CD4-positive, alpha-beta T cell treated with Interleukin-17A for 4 hours (primary cell): ENCODE data around the gene TXNRD1.
"Not testable (repeated sequence)": the region's sequence is repeated elsewhere in the genome, so short reads cannot be mapped to it uniquely, and the experiment has no call there.

ENCODE experiments used
- DNase-seq: peaks from one replicate; pipeline ENCODE4 v3.0.0-alpha.2; 2020; ENCODE audit warnings: mixed read lengths

TXNRD1 gene

DNA sequence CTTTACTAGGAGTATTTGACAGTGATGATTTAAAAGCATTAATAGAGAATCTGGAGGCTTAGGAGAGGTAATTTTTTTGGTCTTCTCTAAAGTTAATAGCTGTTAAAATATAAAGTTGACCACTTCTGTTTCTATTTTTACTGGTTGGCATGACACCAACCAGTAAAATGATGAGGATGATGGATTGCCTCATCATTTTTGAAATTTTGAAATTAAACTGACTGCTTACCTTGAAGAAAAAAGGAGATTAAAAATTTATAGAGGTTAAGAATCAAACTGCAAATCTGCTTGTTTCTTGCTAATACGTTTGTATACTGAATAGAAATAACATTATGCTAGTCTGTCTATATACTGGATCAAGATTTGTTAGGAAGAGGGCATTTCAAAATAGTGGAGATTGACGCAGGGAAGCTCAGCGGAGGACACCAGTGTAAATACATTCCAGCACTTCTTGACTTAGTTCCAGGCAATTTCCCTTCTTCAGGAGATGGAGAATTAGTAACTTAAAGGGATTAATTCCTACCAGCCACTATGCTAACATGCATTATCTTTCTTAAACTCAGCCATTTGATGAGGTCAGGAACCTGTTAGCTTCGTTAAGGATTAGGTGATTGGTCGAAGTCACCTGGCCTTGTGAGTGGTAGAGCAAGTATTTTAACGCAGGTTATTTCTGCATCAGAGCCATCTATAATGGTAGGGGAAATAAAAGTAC is 91.5 kb downstream of the TXNRD1 start:
- DNase-seq = no peak

- no peak for DNase-seq
These were observed 92.0 kb downstream of the TXNRD1 start for GRCh38 chr12:104307655-104308000.

- DNase-seq = no peak
These were observed 93.9 kb downstream of the TXNRD1 start for GRCh38 chr12:104309446-104309993.

- DNase-seq = no peak
These were observed 95.4 kb downstream of the TXNRD1 start for GRCh38 chr12:104310751-104311633.

DNA sequence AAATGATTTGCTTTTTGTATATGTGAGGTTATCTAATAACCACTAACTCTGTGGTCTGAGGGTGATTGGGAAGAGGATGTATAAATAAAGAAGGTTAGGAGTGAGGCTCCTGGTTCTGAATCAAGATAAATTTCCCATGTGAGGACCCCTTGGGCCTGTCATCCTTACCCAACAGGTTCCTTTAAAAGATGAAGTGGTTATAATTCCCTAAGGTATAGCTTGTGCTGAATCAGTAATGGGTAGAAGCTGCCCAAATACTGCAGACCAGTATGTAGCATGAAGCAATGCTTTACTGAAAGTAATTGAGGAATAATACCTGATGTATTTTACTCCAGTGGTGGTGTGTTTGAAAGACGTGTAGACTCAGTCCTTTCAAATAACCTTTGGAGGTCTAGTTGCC is 96.6 kb downstream of the TXNRD1 start:
- DNase-seq = no peak

DNA sequence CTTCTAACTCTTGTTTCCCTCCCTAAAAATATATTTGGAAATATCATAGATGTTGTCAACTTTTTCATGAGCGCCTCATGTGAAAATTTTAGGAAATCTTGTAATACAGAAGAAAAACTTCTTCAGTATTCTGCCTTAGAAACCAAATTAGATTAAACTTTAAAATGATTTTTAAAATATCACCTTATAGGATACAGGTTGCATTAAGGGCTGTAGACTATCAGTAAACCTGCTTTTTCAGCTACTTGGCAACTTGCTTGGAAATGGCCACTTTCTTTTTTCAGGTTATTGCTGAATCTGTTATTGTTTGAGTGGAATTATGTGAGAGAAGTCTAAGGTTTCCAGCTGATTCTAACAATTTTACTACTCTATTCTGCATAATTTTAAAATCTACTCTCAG is 97.1 kb downstream of the TXNRD1 start:
- DNase-seq = no peak

DNA sequence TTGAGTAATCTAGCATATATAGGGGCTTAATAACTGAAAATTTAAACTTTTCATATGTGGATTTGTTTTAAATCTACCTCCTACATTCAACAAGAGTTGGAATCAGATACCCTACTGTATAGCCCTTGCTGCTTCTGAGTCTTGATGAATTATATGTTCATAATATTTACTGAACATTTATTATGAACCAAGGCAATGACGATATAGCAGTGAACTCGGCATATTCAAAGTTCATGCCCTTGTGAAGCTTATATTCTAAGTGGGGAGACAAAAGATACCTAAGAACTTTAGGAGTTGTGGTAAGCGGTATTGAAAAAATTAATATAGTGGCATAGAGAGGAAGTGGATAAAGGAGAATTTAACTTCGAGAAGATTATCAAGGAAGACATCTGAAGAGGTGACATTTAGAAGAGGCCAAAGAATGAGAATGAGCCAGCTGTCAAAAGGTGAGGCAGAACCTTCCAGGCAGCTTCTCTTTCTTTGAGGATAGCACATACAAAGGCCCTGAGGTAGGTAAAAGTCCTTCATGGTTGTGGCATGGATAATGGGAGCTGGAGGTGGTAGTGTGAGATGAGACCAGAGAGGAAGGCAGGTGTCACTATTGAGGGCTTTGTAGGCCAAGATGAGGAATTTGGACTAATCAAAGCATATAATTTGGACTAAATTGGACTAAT is 98.1 kb downstream of the TXNRD1 start:
- DNase-seq = no peak

DNA sequence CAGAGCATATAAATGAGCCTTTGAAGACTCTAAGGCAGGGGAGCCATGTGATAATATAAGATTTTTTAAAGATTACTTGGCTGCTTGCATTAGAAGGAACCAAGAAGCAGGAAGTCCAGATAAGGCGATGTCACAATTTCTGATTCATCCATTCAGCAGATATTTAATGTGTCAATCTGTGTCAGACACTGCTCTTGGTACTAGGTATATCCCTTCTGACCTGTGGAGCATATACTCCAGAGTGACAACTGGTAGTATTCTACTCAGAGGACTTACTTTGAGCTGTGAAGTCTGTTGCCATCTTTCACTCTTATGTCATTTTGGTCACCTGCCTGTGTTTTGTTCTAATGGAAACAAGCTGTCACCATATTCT is 98.6 kb downstream of the TXNRD1 start:
- no peak for DNase-seq

- no peak for DNase-seq
These were observed 100.0 kb downstream of the TXNRD1 start for GRCh38 chr12:104315326-104316224.

DNA sequence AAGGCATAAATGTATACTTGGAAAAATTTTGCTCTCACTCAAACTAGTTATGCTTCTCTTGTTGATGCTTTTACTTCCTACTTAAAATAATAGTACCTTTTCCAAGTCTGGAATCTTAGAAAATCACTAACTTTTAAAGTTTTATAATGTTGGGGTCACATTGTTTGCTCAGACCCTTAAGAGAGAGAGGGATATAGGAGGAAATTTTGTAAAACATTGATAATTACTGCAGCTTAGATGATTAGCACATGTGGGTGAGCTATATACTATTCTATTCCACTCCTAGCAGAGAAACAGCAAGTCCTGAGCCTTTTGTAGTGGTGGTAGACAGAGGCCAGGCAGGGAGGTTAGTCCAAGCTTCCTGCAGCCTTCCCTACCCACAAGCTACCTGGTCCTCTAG is 101.4 kb downstream of the TXNRD1 start:
- no peak for DNase-seq

GRCh38 chr12:104317538-104318210 is 102.1 kb downstream of the TXNRD1 start:
- no peak for DNase-seq

- DNase-seq = no peak
These were observed 103.4 kb downstream of the TXNRD1 start for GRCh38 chr12:104319028-104319427.

GRCh38 chr12:104319918-104320626 is 104.5 kb downstream of the TXNRD1 start:
- DNase-seq = no peak

DNA sequence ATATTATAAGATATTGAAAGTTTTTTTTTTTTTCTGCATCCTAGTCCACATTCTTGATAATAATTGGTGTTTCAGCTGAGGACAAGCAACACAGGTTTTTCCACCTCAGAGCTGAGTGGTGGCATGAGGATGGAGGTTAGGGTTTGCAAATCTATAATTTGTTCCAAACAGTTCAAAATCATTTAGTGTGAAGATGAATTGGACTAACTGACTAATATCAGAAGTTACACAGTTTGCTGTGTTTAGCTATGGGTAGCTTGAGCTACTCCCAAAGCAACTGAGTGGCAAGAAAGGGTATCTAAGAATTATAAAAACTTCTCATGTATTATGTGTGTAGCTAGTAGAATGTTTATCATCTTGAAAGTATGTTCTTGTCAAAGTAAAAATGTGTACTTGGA is 105.0 kb downstream of the TXNRD1 start:
- no peak for DNase-seq

DNA sequence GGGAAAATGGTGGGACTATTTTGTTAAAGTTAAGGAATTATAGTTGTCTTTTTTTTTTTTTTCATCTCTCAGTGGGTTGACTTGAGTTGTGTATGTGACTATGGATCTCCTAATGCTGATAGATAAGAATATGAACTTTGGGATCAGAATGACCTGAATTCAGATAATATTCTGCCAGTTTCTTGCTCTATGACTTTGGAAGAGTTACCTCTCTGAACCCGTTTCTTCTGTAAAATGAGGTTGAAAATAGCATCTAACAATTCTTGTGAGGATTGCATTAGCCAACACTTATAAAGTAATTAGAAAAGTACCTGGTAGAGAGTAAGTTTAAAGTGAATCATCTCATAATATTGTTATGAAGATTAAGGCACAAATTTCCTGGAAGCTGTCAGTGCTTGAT is 106.4 kb downstream of the TXNRD1 start:
- no peak for DNase-seq

DNA sequence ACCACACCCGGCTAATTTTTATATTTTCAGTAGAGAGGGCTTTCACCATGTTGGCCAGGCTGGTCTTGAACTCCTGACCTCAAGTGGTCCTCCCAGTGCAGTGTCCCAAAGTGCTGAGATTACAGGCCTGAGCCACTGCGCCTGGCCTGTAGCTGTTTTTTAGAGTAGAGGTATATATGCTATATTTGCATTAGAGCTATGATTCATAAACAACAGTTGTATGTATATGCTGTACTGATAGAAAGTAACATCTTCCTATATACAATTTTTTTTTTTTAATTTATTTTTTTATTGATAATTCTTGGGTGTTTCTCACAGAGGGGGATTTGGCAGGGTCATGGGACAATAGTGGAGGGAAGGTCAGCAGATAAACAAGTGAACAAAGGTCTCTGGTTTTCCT is 107.0 kb downstream of the TXNRD1 start:
- not testable (repeated sequence) for DNase-seq

DNA sequence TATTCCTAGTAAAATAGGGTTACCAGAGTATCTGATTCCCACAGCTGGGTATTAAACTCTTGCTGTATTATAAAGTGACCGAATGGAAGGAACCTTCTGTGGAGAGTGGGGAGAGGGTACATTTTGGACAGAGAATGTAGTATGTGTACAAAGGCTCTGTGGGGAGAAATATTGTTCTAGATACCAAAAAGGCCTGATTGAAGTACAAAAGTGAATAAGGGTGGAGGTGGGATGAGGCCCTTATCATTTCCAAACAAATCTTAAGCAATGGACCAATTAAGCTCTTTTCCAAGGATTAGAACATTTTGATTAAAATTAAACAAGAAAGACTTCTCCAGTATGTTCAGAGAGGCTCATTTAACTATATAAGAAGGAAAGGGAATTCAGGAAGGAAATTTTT is 108.3 kb downstream of the TXNRD1 start:
- DNase-seq = no peak

- not testable (repeated sequence) for DNase-seq
These were observed 112.7 kb downstream of the TXNRD1 start for GRCh38 chr12:104328278-104328677.

DNA sequence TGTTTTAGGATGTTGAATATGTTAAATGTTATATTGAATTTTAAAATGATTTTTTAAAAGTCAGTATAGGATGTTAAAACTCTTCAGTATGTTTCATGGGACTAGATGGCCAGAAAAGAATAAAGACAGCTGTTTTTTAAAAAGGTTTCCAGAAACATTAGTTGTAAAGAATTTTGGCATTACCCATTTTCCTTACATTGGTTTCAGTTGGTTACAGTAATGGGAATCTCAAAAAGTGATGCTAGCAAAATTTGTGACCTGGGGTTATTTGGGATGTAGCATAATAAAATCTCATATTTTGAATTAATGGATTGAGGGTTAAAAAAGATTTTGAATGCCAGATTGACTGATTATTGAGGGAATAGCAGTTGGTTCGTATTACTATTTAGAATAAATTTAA is 113.2 kb downstream of the TXNRD1 start:
- no peak for DNase-seq

DNA sequence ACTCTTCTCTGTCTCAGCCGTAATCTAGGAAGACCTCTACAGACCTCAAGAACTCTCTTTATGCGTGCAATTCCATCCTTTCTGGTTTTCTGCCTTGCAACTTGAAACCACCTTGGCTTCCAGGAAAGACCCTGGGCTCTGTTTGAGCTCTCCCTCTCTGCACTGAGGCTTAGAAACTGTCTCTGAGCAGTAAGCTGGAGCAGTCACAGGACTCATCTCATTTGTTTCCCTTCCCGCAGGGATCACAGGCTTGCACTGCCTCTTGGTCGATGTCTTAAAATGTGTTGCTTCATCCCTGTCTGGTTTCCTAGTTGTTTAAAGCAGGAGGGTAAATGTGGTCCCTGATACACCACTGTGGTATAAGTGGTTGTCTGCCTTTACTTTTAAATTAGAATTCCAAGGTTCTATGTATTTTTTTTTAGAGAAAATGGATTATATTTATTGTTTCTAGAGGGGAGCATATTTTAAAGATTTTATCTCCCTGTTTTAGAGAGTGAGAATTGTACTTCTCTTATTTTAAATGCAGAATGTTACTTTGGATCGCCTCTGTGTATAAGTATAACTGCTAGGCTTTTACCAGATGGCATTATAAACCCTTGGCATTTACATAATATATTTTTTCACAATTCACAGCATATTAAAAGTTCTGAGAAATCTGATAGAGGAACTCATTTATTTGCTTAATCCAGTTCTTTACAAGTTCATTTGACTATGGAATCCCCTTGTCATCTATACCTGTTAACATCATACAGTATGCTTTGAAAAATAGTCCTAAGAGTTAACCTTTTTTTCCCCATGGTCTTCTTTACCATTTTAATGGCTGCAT is 114.3 kb downstream of the TXNRD1 start:
- DNase-seq = no peak
